NB4 (cell line): ENCODE data around the gene RNF32.

Experiments
- POLR2A ChIP-seq: IDR thresholded peaks from 2 replicates; pipeline ENCODE4 v1.6.1; 2011; ENCODE audit warnings: mild to moderate bottlenecking; ENCODE audit not compliant: insufficient read length; ENCODE audit errors: extremely low read depth
- TF ChIP-seq, protein P1 (sequence below): IDR thresholded peaks from one replicate; pipeline ENCODE4 v1.5.1; 2012; ENCODE audit warnings: low read depth, low read length
- TF ChIP-seq, protein P2 (sequence below): IDR thresholded peaks from 2 replicates; pipeline ENCODE4 v1.6.1; 2011; ENCODE audit warnings: low read depth, low read length

DNA sequence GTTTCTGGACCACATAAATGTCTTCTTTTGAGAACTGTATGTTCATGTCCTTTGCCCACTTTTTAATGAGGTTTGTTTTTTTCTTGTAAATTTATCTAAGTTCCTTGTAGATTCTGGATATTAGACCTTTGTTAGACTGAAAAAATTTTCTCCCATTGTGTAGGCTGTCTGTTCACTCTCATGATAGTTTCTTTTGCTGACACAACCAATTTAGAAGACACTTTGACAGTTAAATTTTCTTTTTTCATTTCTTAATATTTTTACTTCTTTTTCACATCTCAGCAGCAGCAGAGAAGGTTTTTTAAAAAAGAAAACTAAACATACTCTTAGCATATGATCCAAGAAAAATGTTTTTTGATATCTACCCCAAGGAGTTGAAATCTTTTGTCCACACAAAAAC is 61.8 kb downstream of the RNF32 start:
- TF ChIP-seq, protein P1, sequence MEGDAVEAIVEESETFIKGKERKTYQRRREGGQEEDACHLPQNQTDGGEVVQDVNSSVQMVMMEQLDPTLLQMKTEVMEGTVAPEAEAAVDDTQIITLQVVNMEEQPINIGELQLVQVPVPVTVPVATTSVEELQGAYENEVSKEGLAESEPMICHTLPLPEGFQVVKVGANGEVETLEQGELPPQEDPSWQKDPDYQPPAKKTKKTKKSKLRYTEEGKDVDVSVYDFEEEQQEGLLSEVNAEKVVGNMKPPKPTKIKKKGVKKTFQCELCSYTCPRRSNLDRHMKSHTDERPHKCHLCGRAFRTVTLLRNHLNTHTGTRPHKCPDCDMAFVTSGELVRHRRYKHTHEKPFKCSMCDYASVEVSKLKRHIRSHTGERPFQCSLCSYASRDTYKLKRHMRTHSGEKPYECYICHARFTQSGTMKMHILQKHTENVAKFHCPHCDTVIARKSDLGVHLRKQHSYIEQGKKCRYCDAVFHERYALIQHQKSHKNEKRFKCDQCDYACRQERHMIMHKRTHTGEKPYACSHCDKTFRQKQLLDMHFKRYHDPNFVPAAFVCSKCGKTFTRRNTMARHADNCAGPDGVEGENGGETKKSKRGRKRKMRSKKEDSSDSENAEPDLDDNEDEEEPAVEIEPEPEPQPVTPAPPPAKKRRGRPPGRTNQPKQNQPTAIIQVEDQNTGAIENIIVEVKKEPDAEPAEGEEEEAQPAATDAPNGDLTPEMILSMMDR = no peak
- TF ChIP-seq POLR2A = no peak
- TF ChIP-seq, protein P2, sequence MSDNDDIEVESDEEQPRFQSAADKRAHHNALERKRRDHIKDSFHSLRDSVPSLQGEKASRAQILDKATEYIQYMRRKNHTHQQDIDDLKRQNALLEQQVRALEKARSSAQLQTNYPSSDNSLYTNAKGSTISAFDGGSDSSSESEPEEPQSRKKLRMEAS = no peak
